WERI-Rb-1 (cell line): ENCODE measurements around the gene SHISA3.
A peak's percentile ranks its signal among the peaks of the same experiment; 100 is the strongest.

Experiments used
- DNase-seq: peaks from one replicate; pipeline ENCODE4 v3.0.0-alpha.2; 2020
- H3K27ac ChIP-seq: fragments of 250-450 bp; sonication (Bioruptor Pico); 2 replicates; pipeline ENCODE4 v1.5.1; 2020; ENCODE audit warnings: mild to moderate bottlenecking, moderate library complexity
- H3K27me3 ChIP-seq: fragments of 250-450 bp; sonication (Bioruptor Pico); 2 replicates; pipeline ENCODE4 v1.5.1; 2021; ENCODE audit warnings: mild to moderate bottlenecking, low read depth, moderate library complexity; ENCODE audit not compliant: insufficient read depth, severe bottlenecking
- H3K36me3 ChIP-seq: fragments of 250-450 bp; sonication (Bioruptor Pico); 2 replicates; pipeline ENCODE4 v1.5.1; 2020; ENCODE audit warnings: mild to moderate bottlenecking, moderate library complexity
- H3K4me3 ChIP-seq: 2 replicates; pipeline ENCODE4 v1.5.1; 2011; ENCODE audit warnings: low read depth, mild to moderate bottlenecking, control low read depth, low read length
- H3K9me3 ChIP-seq: fragments of 250-450 bp; sonication (Bioruptor Pico); 2 replicates; pipeline ENCODE4 v1.5.1; 2021; ENCODE audit warnings: mild to moderate bottlenecking, moderate library complexity; ENCODE audit not compliant: severe bottlenecking
- TF ChIP-seq, protein P1 (sequence below): IDR thresholded peaks from 2 replicates; pipeline ENCODE4 v1.5.1; 2011; ENCODE audit warnings: low read depth, mild to moderate bottlenecking, control low read depth, inconsistent platforms, low read length

The SHISA3 gene

GRCh38 chr4:42396752-42397634 lies at the start of gene SHISA3:
SHISA3 (plus strand) TSS chr4:42397488; CDS start chr4:42398057, 569 bp downstream.
- no peak within 1 kb of the TSS for H3K27ac ChIP-seq
- no peaks in the 10 kb centered on the region for H3K36me3 ChIP-seq
- TF ChIP-seq, protein P1, sequence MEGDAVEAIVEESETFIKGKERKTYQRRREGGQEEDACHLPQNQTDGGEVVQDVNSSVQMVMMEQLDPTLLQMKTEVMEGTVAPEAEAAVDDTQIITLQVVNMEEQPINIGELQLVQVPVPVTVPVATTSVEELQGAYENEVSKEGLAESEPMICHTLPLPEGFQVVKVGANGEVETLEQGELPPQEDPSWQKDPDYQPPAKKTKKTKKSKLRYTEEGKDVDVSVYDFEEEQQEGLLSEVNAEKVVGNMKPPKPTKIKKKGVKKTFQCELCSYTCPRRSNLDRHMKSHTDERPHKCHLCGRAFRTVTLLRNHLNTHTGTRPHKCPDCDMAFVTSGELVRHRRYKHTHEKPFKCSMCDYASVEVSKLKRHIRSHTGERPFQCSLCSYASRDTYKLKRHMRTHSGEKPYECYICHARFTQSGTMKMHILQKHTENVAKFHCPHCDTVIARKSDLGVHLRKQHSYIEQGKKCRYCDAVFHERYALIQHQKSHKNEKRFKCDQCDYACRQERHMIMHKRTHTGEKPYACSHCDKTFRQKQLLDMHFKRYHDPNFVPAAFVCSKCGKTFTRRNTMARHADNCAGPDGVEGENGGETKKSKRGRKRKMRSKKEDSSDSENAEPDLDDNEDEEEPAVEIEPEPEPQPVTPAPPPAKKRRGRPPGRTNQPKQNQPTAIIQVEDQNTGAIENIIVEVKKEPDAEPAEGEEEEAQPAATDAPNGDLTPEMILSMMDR = no peak
- H3K4me3 ChIP-seq = peak within 1 kb of the TSS; percentile 60
- H3K9me3 ChIP-seq = no peaks in the 10 kb centered on the region
- DNase-seq = peak; percentile 40
- peaks cover 13% of the 10 kb centered on the region for H3K27me3 ChIP-seq

DNA sequence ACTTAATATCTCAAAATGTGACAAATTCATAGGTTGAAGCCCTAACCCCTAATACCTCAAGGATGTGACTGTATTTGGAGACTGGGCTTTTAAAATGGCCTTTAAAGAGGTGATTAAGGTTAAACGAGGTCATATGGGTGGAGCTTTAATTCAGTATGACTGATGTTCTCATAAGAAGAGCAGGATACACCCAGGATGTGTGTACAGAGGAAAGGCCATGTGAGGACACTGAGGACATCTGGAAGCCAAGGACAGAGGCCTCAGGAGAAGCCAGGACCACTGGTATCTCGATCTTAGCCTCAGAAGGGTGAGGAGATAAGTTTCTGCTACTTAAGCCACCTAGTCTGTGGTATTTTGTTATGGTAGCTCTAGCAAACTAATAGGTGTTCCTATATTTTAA lies 49.0 kb upstream of the SHISA3 start:
- Histone ChIP-seq H3K27me3 (no peaks in the 10 kb centered on the region), H3K4me3 (no peak overlapping the region), H3K27ac (no peak overlapping the region), H3K36me3 (no peaks in the 10 kb centered on the region), H3K9me3 (no peaks in the 10 kb centered on the region)
- no peak for DNase-seq
- TF ChIP-seq, protein P1 = no peak

GRCh38 chr4:42348692-42349091 lies 48.6 kb upstream of the SHISA3 start:
- Histone ChIP-seq H3K4me3 (no peak overlapping the region), H3K27me3 (no peaks in the 10 kb centered on the region), H3K36me3 (no peaks in the 10 kb centered on the region), H3K9me3 (no peaks in the 10 kb centered on the region), H3K27ac (no peak overlapping the region)
- TF ChIP-seq, protein P1 = no peak
- DNase-seq = no peak

DNA sequence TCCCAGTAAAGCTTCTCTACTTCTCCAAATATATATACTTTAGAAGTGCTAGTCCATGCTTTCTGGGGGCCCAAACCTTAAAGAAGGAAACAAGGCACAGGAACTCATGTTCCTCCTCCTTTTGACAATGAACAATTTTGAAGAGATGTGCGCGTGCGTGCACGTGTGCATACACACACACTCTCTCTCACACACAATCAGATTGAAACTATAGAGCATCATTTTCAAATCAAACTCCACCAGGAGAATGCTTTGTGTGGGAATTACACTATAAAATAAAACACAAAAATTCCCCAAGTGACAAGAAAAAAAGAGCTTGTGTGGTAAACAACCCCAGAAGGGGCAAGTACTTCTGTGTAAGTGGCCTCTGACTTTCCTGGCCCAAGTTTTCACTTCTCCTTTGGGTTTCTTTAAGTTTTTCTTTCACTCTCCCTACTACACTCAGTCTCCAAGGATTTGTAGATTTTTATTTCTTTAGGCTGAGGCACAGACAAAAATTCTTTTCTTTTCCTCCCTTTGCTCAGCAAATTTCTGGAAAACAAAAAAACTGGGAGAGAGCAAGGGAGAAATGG lies 46.6 kb upstream of the SHISA3 start:
- TF ChIP-seq, protein P1 = no peak
- Histone ChIP-seq H3K9me3 (no peaks in the 10 kb centered on the region), H3K27me3 (no peaks in the 10 kb centered on the region), H3K36me3 (no peaks in the 10 kb centered on the region), H3K4me3 (no peak overlapping the region), H3K27ac (no peak overlapping the region)
- DNase-seq = no peak

- no peak overlapping the region for H3K4me3 ChIP-seq
- H3K27me3 ChIP-seq = no peaks in the 10 kb centered on the region
- no peak for DNase-seq
- no peaks in the 10 kb centered on the region for H3K36me3 ChIP-seq
- TF ChIP-seq, protein P1 = no peak
- H3K9me3 ChIP-seq = no peaks in the 10 kb centered on the region
- H3K27ac ChIP-seq = no peak overlapping the region
Observed at GRCh38 chr4:42352049-42352448, 45.2 kb upstream of the SHISA3 start.
